Measurements from ENCODE around the gene AP3B1. TPM values are rescaled to one million over a fixed set of nuclear protein-coding genes. Genes with fewer than 3 reads are reported as not detected.
A peak's percentile ranks its signal among the peaks of the same experiment; 100 is the strongest.

AP3B1 gene
- total RNA-seq, 5 donors from 2014 or later (not counting 1 experiment from before 2014, with no cell fraction given) = 26.2 to 40.8 (median 31.4) TPM

DNA sequence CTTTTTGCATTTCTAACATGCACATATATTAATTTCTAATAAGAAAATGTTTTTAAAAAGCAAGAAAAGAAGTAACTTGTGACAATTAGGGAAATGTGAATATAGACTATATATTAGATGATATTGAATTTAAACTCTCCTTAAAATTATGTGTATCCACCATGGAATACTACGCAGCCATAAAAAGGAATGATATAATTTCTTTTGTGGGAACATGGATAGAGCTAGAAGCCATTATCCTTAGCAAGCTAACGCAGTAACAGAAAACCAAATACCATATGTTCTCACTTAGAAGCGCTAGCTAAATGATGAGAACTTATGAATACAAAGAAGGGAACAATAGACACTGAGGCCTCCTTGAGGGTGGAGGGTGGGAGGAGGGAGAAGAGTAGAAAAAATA, 23.8 kb upstream of the AP3B1 start:
- CTCF ChIA-PET = interaction anchor here in 1 of 2 donors (0.9 kb wide), 1 partner anchor 815 kb away, joined by 3 read pairs; no protein-coding TSS in a partner anchor
- POLR2A ChIA-PET = interaction anchor here in 1 of 2 donors (0.6 kb wide), 2 partner anchors 56 to 823 kb away, joined by 3 read pairs; no protein-coding TSS in a partner anchor
- H3K9me3 Mint-ChIP-seq = no peaks in the 10 kb centered on the region
- no peaks in the 10 kb centered on the region for H3K36me3 ChIP-seq (ENCODE audit: control insufficient read depth in 2 of 2, extremely low read depth in 1 of 2, insufficient read depth in 1 of 2, low read length in 1 of 2)
- peaks cover 0 to 6% of the 10 kb centered on the region in 2 experiments for H3K27me3 ChIP-seq (replicated peaks in 1 of 2; ENCODE audit: control insufficient read depth in 2 of 2, extremely low read depth in 1 of 2, insufficient read depth in 2 of 2, low read length in 1 of 2)
- no peaks in the 10 kb centered on the region for H3K4me1 Mint-ChIP-seq
- ATAC-seq (replicated peaks in 1 of 4) = no peak
- no CpG with 5 or more reads among the region's 3 CpGs for WGBS (ENCODE audit: insufficient coverage)
- H3K27ac Mint-ChIP-seq = no peak overlapping the region
- no peak for DNase-seq
- no peak overlapping the region for H3K4me3 Mint-ChIP-seq
- no peaks in the 10 kb centered on the region for H3K36me3 Mint-ChIP-seq
- no peaks in the 10 kb centered on the region for H3K4me1 ChIP-seq (ENCODE audit: control insufficient read depth in 1 of 2, extremely low read depth in 1 of 2, insufficient read depth in 2 of 2, low read length in 2 of 2)
- H3K4me3 ChIP-seq (ENCODE audit: control insufficient read depth in 1 of 2, extremely low read depth in 1 of 2, low read length in 1 of 2) = no peak overlapping the region
- H3K9me3 ChIP-seq = no peaks in the 10 kb centered on the region
- H3K27me3 Mint-ChIP-seq = peaks cover 5 to 11% of the 10 kb centered on the region in 2 donors
- H3K27ac ChIP-seq (ENCODE audit: low read length) = no peak overlapping the region

DNA sequence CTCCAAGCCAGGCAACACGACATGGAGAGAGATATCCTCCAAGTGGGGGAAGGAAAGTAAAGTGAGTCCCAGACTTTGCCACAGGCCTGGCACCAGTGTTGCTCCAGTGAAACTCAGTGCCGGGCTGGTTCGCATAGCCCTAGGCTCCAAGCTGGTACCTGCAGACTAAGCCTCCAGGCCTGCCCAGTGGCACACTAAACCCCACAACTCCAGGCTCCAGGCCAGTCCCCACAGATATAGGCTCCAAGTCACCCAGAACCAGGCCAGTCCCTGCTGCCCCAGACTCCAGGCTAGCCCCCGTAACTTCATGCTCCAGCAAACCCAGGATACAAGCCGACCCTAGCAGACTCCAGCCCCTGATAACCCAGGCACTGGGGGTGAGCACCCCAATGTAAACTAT, 23.0 kb upstream of the AP3B1 start:
- Histone ChIP-seq H3K27ac (ENCODE audit: low read length) (no peak overlapping the region), H3K36me3 (ENCODE audit: control insufficient read depth in 2 of 2, extremely low read depth in 1 of 2, insufficient read depth in 1 of 2, low read length in 1 of 2) (no peaks in the 10 kb centered on the region), H3K27me3 (replicated peaks in 1 of 2; ENCODE audit: control insufficient read depth in 2 of 2, extremely low read depth in 1 of 2, insufficient read depth in 2 of 2, low read length in 1 of 2) (peaks cover 0 to 10% of the 10 kb centered on the region in 2 experiments), H3K9me3 (no peaks in the 10 kb centered on the region), H3K4me3 (ENCODE audit: control insufficient read depth in 1 of 2, extremely low read depth in 1 of 2, low read length in 1 of 2) (no peak overlapping the region), H3K4me1 (ENCODE audit: control insufficient read depth in 1 of 2, extremely low read depth in 1 of 2, insufficient read depth in 2 of 2, low read length in 2 of 2) (no peaks in the 10 kb centered on the region)
- Mint-ChIP-seq H3K4me1 (no peaks in the 10 kb centered on the region), H3K27ac (no peak overlapping the region), H3K36me3 (no peaks in the 10 kb centered on the region), H3K4me3 (no peak overlapping the region), H3K27me3 (peaks cover 9 to 11% of the 10 kb centered on the region in 2 donors), H3K9me3 (no peaks in the 10 kb centered on the region)
- CTCF ChIA-PET = no interaction called here
- POLR2A ChIA-PET = interaction anchor here in 1 of 2 donors (0.6 kb wide), 2 partner anchors 57 to 822 kb away, joined by 3 read pairs; no protein-coding TSS in a partner anchor
- DNase-seq (no peak), ATAC-seq (replicated peaks in 1 of 4) (no peak)
- WGBS (ENCODE audit: insufficient coverage) = 100% methylated on average over 2 of the region's 5 CpGs

DNA sequence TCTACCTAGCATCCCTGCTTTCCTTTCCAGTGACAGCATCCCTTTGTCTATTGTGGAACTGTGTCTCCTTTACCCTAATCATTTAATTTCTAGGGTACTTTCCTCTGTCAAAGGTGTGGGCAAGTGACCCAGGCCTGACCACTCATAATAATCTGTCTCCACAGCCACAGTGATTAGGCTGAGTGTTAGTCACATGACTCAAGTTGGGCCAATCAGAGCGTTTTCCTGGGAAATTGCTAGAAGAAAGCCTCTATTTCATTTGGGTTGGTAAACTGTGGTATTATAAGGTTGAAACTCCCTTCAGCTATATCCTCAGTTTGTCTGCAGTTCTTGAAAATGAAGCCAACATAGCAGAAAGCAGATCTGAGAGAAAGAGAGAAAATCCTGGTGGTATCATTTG, 14.2 kb upstream of the AP3B1 start:
- no peak overlapping the region for H3K4me3 ChIP-seq (ENCODE audit: control insufficient read depth in 1 of 2, extremely low read depth in 1 of 2, low read length in 1 of 2)
- no peak overlapping the region for H3K27ac ChIP-seq (ENCODE audit: low read length)
- H3K9me3 ChIP-seq = no peaks in the 10 kb centered on the region
- ChIA-PET CTCF (no interaction called here), POLR2A (no interaction called here)
- H3K4me1 Mint-ChIP-seq = no peaks in the 10 kb centered on the region
- H3K36me3 ChIP-seq (ENCODE audit: control insufficient read depth in 2 of 2, extremely low read depth in 1 of 2, insufficient read depth in 1 of 2, low read length in 1 of 2) = no peaks in the 10 kb centered on the region
- H3K27me3 ChIP-seq (replicated peaks in 1 of 2; ENCODE audit: control insufficient read depth in 2 of 2, extremely low read depth in 1 of 2, insufficient read depth in 2 of 2, low read length in 1 of 2) = peaks cover 0 to 14% of the 10 kb centered on the region in 2 experiments
- no peak overlapping the region for H3K27ac Mint-ChIP-seq
- peaks cover 18 to 25% of the 10 kb centered on the region in 2 donors for H3K27me3 Mint-ChIP-seq
- no peaks in the 10 kb centered on the region for H3K9me3 Mint-ChIP-seq
- WGBS (ENCODE audit: insufficient coverage) = no CpG with 5 or more reads among the region's 1 CpG
- ATAC-seq (replicated peaks in 1 of 4) (no peak), DNase-seq (no peak)
- H3K4me3 Mint-ChIP-seq = no peak overlapping the region
- no peaks in the 10 kb centered on the region for H3K36me3 Mint-ChIP-seq
- H3K4me1 ChIP-seq (ENCODE audit: control insufficient read depth in 1 of 2, extremely low read depth in 1 of 2, insufficient read depth in 2 of 2, low read length in 2 of 2) = no peaks in the 10 kb centered on the region

GRCh38 chr5:78300464-78301045, 6.1 kb upstream of the AP3B1 start:
- no peaks in the 10 kb centered on the region for H3K36me3 ChIP-seq (ENCODE audit: control insufficient read depth in 2 of 2, extremely low read depth in 1 of 2, insufficient read depth in 1 of 2, low read length in 1 of 2)
- Mint-ChIP-seq H3K27ac (no peak overlapping the region), H3K27me3 (peaks cover 10 to 12% of the 10 kb centered on the region in 2 donors), H3K9me3 (no peaks in the 10 kb centered on the region), H3K4me3 (no peak overlapping the region), H3K36me3 (no peaks in the 10 kb centered on the region), H3K4me1 (peaks cover 3 to 5% (median 4%) of the 10 kb centered on the region in 3 donors)
- ChIA-PET POLR2A (interaction anchor here in 1 of 2 donors (0.6 kb wide), 1 partner anchor 291 kb away, joined by 3 read pairs; no protein-coding TSS in a partner anchor), CTCF (interaction anchor here (0.6 to 1.0 kb wide), 4 partner anchors 9 to 32 kb away, joined by 3 to 5 read pairs (median 4); no protein-coding TSS in a partner anchor)
- no peak overlapping the region for H3K4me3 ChIP-seq (ENCODE audit: control insufficient read depth in 1 of 2, extremely low read depth in 1 of 2, low read length in 1 of 2)
- DNase-seq (peak in 1 of 35 experiments; percentile 51), ATAC-seq (replicated peaks in 1 of 4) (no peak)
- no peak overlapping the region for H3K27ac ChIP-seq (ENCODE audit: low read length)
- H3K4me1 ChIP-seq (ENCODE audit: control insufficient read depth in 1 of 2, extremely low read depth in 1 of 2, insufficient read depth in 2 of 2, low read length in 2 of 2) = peaks cover 0 to 4% of the 10 kb centered on the region in 2 experiments
- 33% methylated on average over 1 of the region's 2 CpGs for WGBS (ENCODE audit: insufficient coverage)
- peaks cover 0 to 12% of the 10 kb centered on the region in 2 experiments for H3K27me3 ChIP-seq (replicated peaks in 1 of 2; ENCODE audit: control insufficient read depth in 2 of 2, extremely low read depth in 1 of 2, insufficient read depth in 2 of 2, low read length in 1 of 2)
- no peaks in the 10 kb centered on the region for H3K9me3 ChIP-seq

DNA sequence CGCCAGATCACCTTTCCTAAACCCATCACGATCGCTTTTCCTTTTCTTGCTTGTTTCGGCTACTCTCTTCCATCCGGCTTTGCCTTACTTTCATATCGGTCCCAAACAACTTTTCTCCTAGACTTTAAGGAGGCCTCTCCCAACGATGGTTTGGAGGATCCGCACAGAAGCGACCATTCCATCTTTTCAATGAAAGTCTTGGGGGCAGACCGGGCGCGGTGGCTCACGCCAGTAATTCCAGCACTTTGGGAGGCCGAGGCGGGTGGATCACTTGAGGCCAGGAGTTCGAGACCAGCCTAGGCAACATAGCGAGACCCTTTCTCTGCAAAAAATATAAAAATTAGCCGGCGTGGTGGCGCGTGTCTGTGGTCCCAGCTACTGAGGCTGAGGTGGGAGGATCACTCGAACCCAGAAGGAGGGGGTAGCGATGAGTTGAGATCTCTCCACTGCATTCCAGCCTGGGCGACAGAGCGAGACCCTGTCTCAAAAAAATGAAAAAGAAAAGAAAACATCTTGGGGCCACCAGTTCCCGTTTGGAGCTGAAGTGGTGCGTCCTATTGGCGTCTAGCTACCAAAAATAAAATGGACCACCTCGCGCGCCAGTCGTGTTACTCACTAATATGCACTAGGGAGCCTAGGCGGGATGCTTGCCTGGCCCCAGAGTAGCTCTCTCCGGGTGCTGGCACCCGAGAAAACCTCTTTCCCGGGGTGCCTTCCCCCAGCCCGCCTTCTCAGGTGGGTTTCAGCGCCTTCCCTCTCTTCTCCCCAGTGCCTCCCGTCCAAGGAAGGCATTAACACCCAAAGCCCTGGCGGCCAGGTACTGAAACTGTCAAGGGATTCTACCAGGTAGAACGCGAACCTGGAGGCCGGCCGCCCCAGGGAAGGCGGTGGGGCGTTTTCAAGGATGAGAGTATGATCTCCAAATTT, 800 bp upstream of the AP3B1 start:
- Histone ChIP-seq H3K27ac (ENCODE audit: low read length) (peak overlapping the region; percentile 69), H3K36me3 (ENCODE audit: control insufficient read depth in 2 of 2, extremely low read depth in 1 of 2, insufficient read depth in 1 of 2, low read length in 1 of 2) (no peaks in the 10 kb centered on the region), H3K4me3 (ENCODE audit: control insufficient read depth in 1 of 2, extremely low read depth in 1 of 2, low read length in 1 of 2) (peak overlapping the region; percentile 81 to 82), H3K27me3 (replicated peaks in 1 of 2; ENCODE audit: control insufficient read depth in 2 of 2, extremely low read depth in 1 of 2, insufficient read depth in 2 of 2, low read length in 1 of 2) (no peaks in the 10 kb centered on the region), H3K9me3 (no peaks in the 10 kb centered on the region), H3K4me1 (ENCODE audit: control insufficient read depth in 1 of 2, extremely low read depth in 1 of 2, insufficient read depth in 2 of 2, low read length in 2 of 2) (peaks cover 6 to 15% of the 10 kb centered on the region in 2 experiments)
- under 1% methylated on average over 43 of the region's 46 CpGs for WGBS (ENCODE audit: insufficient coverage)
- Mint-ChIP-seq H3K4me3 (peak overlapping the region; percentile 96 to 99 (median 99)), H3K27me3 (peaks cover 1 to 5% of the 10 kb centered on the region in 2 donors), H3K9me3 (no peaks in the 10 kb centered on the region), H3K4me1 (peaks cover 36 to 52% (median 36%) of the 10 kb centered on the region in 3 donors), H3K27ac (peak overlapping the region; percentile 94 to 99), H3K36me3 (no peaks in the 10 kb centered on the region)
- peak; percentile 41 to 54 (median 42) for ATAC-seq (replicated peaks in 1 of 4)
- DNase-seq = peak in 34 of 35 experiments; percentile 18 to 70 (median 36)
- ChIA-PET CTCF (interaction anchor here (0.6 to 4.4 kb wide), 6 partner anchors 9 to 1427 kb away, joined by 3 to 76 read pairs (median 8); partner anchors contain the start of gene SCAMP1 (in 2 of the 2)), POLR2A (interaction anchor here (0.6 to 3.4 kb wide), 4 partner anchors 64 to 191 kb away, joined by 3 to 44 read pairs (median 3); partner anchors contain the start of gene SCAMP1 (in 1 of the 2))

- H3K27ac Mint-ChIP-seq = peak overlapping the region; percentile 94 to 99
- no peaks in the 10 kb centered on the region for H3K36me3 Mint-ChIP-seq
- H3K4me3 Mint-ChIP-seq = peak overlapping the region; percentile 96 to 99 (median 99)
- DNase-seq (peak in 1 of 35 experiments; percentile 32), ATAC-seq (replicated peaks in 1 of 4) (no peak)
- Histone ChIP-seq H3K27ac (ENCODE audit: low read length) (peak overlapping the region; percentile 69), H3K36me3 (ENCODE audit: control insufficient read depth in 2 of 2, extremely low read depth in 1 of 2, insufficient read depth in 1 of 2, low read length in 1 of 2) (no peaks in the 10 kb centered on the region), H3K4me1 (ENCODE audit: control insufficient read depth in 1 of 2, extremely low read depth in 1 of 2, insufficient read depth in 2 of 2, low read length in 2 of 2) (peaks cover 6 to 15% of the 10 kb centered on the region in 2 experiments), H3K4me3 (ENCODE audit: control insufficient read depth in 1 of 2, extremely low read depth in 1 of 2, low read length in 1 of 2) (peak overlapping the region; percentile 81 to 82), H3K27me3 (replicated peaks in 1 of 2; ENCODE audit: control insufficient read depth in 2 of 2, extremely low read depth in 1 of 2, insufficient read depth in 2 of 2, low read length in 1 of 2) (no peaks in the 10 kb centered on the region), H3K9me3 (no peaks in the 10 kb centered on the region)
- peaks cover 48 to 64% (median 49%) of the 10 kb centered on the region in 3 donors for H3K4me1 Mint-ChIP-seq
- CTCF ChIA-PET = interaction anchor here (0.9 to 4.4 kb wide), 3 partner anchors 66 to 70 kb away, joined by 3 to 76 read pairs (median 10); partner anchors contain the start of gene SCAMP1 (in 2 of the 2)
- no peaks in the 10 kb centered on the region for H3K9me3 Mint-ChIP-seq
- no peaks in the 10 kb centered on the region for H3K27me3 Mint-ChIP-seq
- 4% methylated on average over 4 of the region's 6 CpGs for WGBS (ENCODE audit: insufficient coverage)
- POLR2A ChIA-PET = interaction anchor here (0.6 to 3.4 kb wide), 7 partner anchors 10 to 137 kb away, joined by 3 to 44 read pairs (median 4); partner anchors contain the start of gene SCAMP1 (in 1 of the 2)
These were observed 649 bp downstream of the AP3B1 start for GRCh38 chr5:78293851-78294247.
